Endothelial cell of umbilical vein (primary cell): ENCODE data around the gene EIF2D. TPM values are rescaled to one million over a fixed set of nuclear protein-coding genes. Genes with fewer than 3 reads are reported as not detected.

Source experiments
- BruUV-seq: library from RNA; stranded (reverse); fragments of 400-500 nt; replicated peaks from 2 replicates; lab custom pipeline; 2021; lab: Mats Ljungman, UMichigan
- CTCF ChIA-PET: fragments of 300-600, 350-600 bp; sonication (Branson Sonifier 250); formaldehyde crosslinking; loops from one replicate; lab custom pipeline; 2021; ENCODE audit warnings: antibody characterized with exemption, inconsistent platforms; lab: Charles Lee
- POLR2A ChIA-PET: fragments of 300-600, 350-600 bp; sonication (Branson Sonifier 250); formaldehyde crosslinking; loops from one replicate; lab custom pipeline; 2021; ENCODE audit warnings: antibody characterized with exemption, inconsistent platforms; lab: Charles Lee
- DNase-seq: peaks from one replicate; pipeline ENCODE4 v3.0.0-alpha.2; 2011; ENCODE audit warnings: low read depth, low spot score
- FAIRE-seq: peaks from 2 replicates; lab custom pipeline; 2011; peaks lifted over from hg19 to GRCh38; lab: Jason Lieb, UNC
- H2AFZ ChIP-seq: 2 replicates; pipeline ENCODE4 v1.6.0; 2012; ENCODE audit warnings: low read depth, low read length, control low read depth, inconsistent platforms
- H3K27ac ChIP-seq: 2 replicates; pipeline ENCODE4 v1.5.1; 2011; ENCODE audit warnings: low read depth, mild to moderate bottlenecking, control low read depth, low read length, moderate library complexity; ENCODE audit not compliant: insufficient read depth
- H3K27me3 ChIP-seq, 2 experiments: 2 replicates each; pipeline versions ENCODE4 v1.6.0 to v1.6.1; 2011; ENCODE audit warnings: low read length in 2 of 2, mixed read lengths in 1 of 2; ENCODE audit not compliant: control insufficient read depth in 2 of 2, insufficient read depth in 2 of 2
- H3K36me3 ChIP-seq, 2 experiments: 2 replicates in 1 of 2; 3 replicates in 1 of 2; pipeline ENCODE4 v1.5.1; 2011; ENCODE audit warnings: low read length in 2 of 2, mild to moderate bottlenecking in 1 of 2, moderate library complexity in 1 of 2; ENCODE audit not compliant: control insufficient read depth in 2 of 2, insufficient read depth in 2 of 2; ENCODE audit errors: extremely low read depth in 1 of 2
- H3K4me1 ChIP-seq: 3 replicates; pipeline ENCODE4 v1.5.1; 2011; ENCODE audit warnings: mild to moderate bottlenecking, low read length; ENCODE audit not compliant: control insufficient read depth, insufficient read depth; ENCODE audit errors: extremely low read depth
- H3K4me2 ChIP-seq: 2 replicates; pipeline ENCODE4 v1.6.1; 2011; ENCODE audit warnings: low read length, control low read depth, mixed read lengths; ENCODE audit not compliant: insufficient read depth
- H3K4me3 ChIP-seq, 3 experiments: fragments of 200-600 bp in 1 of 3; sonication (generic), shearing (Covaris generic) in 1 of 3; replicated peaks in 1 of 3; 2 replicates each; pipeline ENCODE4 v1.5.1; 2011 to 2016; ENCODE audit warnings: control low read depth in 3 of 3, low read length in 3 of 3, mild to moderate bottlenecking in 2 of 3, inconsistent platforms in 1 of 3, low read depth in 1 of 3, moderate library complexity in 1 of 3; ENCODE audit not compliant: insufficient read depth in 1 of 3
- H3K79me2 ChIP-seq: 2 replicates; pipeline ENCODE4 v1.6.0; 2012; ENCODE audit warnings: low read length, inconsistent platforms; ENCODE audit not compliant: control insufficient read depth, insufficient read depth
- H3K9ac ChIP-seq: replicated peaks from 2 replicates; pipeline ENCODE3; 2011; ENCODE audit warnings: low read length, control low read depth; ENCODE audit not compliant: insufficient read depth; ENCODE audit errors: extremely low read depth
- H3K9me1 ChIP-seq: replicated peaks from 3 replicates; pipeline ENCODE4 v1.6.0; 2011; ENCODE audit warnings: mild to moderate bottlenecking, low read length; ENCODE audit not compliant: control insufficient read depth, insufficient read depth; ENCODE audit errors: extremely low read depth
- H3K9me3 ChIP-seq: replicated peaks from 2 replicates; pipeline ENCODE4 v1.5.1; 2012; ENCODE audit warnings: low read length, inconsistent platforms; ENCODE audit not compliant: control insufficient read depth, insufficient read depth
- H4K20me1 ChIP-seq: replicated peaks from 2 replicates; pipeline ENCODE3; 2011; ENCODE audit warnings: mild to moderate bottlenecking, low read length; ENCODE audit not compliant: control insufficient read depth, insufficient read depth; ENCODE audit errors: extremely low read depth
- EZH2 ChIP-seq: IDR thresholded peaks from 2 replicates; pipeline ENCODE4 v1.6.1; 2012; ENCODE audit warnings: borderline replicate concordance, low read depth, mild to moderate bottlenecking, moderate library complexity, low read length, inconsistent platforms; ENCODE audit not compliant: severe bottlenecking
- FOS ChIP-seq: IDR thresholded peaks from 2 replicates; pipeline ENCODE4 v1.6.1; 2011; ENCODE audit warnings: mild to moderate bottlenecking, low read length, moderate library complexity, borderline replicate concordance; ENCODE audit not compliant: insufficient read depth
- GATA2 ChIP-seq: IDR thresholded peaks from 2 replicates; pipeline ENCODE4 v1.7.0; 2011; ENCODE audit warnings: low read depth, mild to moderate bottlenecking, moderate library complexity, mixed read lengths, low read length; ENCODE audit not compliant: insufficient read length, insufficient read depth
- JUN ChIP-seq: IDR thresholded peaks from 2 replicates; pipeline ENCODE4 v1.6.1; 2011; ENCODE audit warnings: borderline replicate concordance, low read depth; ENCODE audit not compliant: insufficient read length, insufficient read depth
- MYC ChIP-seq: IDR thresholded peaks from one replicate; pipeline ENCODE4 v1.6.1; 2011; ENCODE audit warnings: mild to moderate bottlenecking, low read depth, low read length
- POLR2A ChIP-seq: IDR thresholded peaks from 2 replicates; pipeline ENCODE4 v1.6.1; 2012; ENCODE audit warnings: low read depth, mild to moderate bottlenecking, control low read depth, low read length
- POLR2AphosphoS5 ChIP-seq: IDR thresholded peaks from 2 replicates; pipeline ENCODE4 v1.6.1; 2012; ENCODE audit warnings: low read depth, mild to moderate bottlenecking, control low read depth, low read length, moderate library complexity; ENCODE audit not compliant: insufficient read depth
- dilution Hi-C: fragments of 300-500 bp; cut with MboI; formaldehyde crosslinking; loops from one replicate; pipeline ENCODE4 v1.15.0; 2019; ENCODE audit warnings: low sequenced_read_pairs; ENCODE audit not compliant: extremely low pct_ligation_motif_present
- intact Hi-C: fragments of 100-400 bp; cut with micrococcal nuclease; formaldehyde crosslinking; loops from one replicate; pipeline ENCODE4 v1.10.0; 2022
- polyA plus RNA-seq, 4 experiments: library from polyadenylated mRNA; depleted of rRNA in 3 of 4; stranded (reverse) in 3 of 4; unstranded in 1 of 4; fragments of >200 nt; gene quantifications; 2 replicates each; pipeline versions ENCODE4 v1.2.1 to v1.2.3, GENCODE V29; 2011 to 2012; ENCODE audit warnings: missing spikeins in 1 of 4
- total RNA-seq: library from RNA; stranded (reverse); gene quantifications from 2 replicates; pipeline ENCODE4 v1.2.3, GENCODE V29; 2021
- TF ChIP-seq, protein P1 (sequence below): IDR thresholded peaks from 2 replicates; pipeline ENCODE4 v1.6.1; 2011; ENCODE audit not compliant: insufficient read depth, insufficient read length
- TF ChIP-seq, protein P2 (sequence below), 2 donors: IDR thresholded peaks; 1 replicate in 1 of 2; 2 replicates in 1 of 2; pipeline ENCODE4 v1.5.1; 2011; ENCODE audit warnings: low read length in 2 of 2, mild to moderate bottlenecking in 2 of 2, moderate library complexity in 2 of 2, control low read depth in 1 of 2, inconsistent platforms in 1 of 2, low read depth in 1 of 2; ENCODE audit not compliant: insufficient read depth in 1 of 2; ENCODE audit errors: extremely low read depth in 1 of 2

Gene EIF2D
- total and polyA plus RNA-seq, 2 donors (not counting 3 experiments of a cell fraction or from before 2014, with no cell fraction given): 48.0 to 54.1 TPM

DNA sequence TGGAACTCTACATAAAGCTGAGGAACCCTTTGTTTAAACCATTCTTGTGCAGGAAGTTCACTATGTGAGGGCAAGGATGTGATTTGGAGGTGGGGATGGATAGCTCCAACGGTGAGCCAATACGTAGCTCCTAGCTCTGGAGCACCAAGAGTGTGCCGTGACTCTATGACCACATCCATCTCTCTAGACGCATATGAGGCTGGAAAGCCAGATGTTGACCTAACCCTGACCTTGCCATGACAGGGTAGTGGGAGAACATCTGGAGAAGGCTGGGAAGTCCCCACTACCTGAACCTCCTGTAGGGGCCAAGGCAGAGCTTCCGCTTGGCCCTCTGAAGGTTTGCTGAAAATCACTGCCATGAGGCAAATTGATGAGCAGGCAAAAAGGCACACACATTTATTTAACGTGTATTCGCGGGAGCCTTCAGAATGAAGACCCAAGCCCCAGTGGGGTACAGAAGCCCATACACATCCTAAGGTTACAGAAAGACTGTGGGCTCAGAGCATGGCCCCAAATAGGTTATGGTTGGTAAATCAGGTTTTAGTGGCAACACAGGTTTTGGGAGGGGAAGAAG, 43.4 kb downstream of the EIF2D start:
- H4K20me1 ChIP-seq: no peaks in the 10 kb centered on the region
- no peak for FAIRE-seq
- ChIA-PET CTCF (interaction anchor here (1.0 to 4.6 kb wide), 3 partner anchors 15 to 99 kb away, joined by 3 to 24 read pairs (median 14); no protein-coding TSS in a partner anchor), POLR2A (no interaction called here)
- dilution Hi-C loops (no loop called here), intact Hi-C loops (no loop called here)
- H3K27ac ChIP-seq: no peak overlapping the region
- peaks cover 6 to 10% of the 10 kb centered on the region in 2 experiments for H3K27me3 ChIP-seq
- TF ChIP-seq POLR2AphosphoS5 (no peak), FOS (no peak), MYC (no peak), POLR2A (no peak), GATA2 (no peak), JUN (no peak), EZH2 (no peak)
- TF ChIP-seq, protein P1, sequence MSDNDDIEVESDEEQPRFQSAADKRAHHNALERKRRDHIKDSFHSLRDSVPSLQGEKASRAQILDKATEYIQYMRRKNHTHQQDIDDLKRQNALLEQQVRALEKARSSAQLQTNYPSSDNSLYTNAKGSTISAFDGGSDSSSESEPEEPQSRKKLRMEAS: no peak
- TF ChIP-seq, protein P2, sequence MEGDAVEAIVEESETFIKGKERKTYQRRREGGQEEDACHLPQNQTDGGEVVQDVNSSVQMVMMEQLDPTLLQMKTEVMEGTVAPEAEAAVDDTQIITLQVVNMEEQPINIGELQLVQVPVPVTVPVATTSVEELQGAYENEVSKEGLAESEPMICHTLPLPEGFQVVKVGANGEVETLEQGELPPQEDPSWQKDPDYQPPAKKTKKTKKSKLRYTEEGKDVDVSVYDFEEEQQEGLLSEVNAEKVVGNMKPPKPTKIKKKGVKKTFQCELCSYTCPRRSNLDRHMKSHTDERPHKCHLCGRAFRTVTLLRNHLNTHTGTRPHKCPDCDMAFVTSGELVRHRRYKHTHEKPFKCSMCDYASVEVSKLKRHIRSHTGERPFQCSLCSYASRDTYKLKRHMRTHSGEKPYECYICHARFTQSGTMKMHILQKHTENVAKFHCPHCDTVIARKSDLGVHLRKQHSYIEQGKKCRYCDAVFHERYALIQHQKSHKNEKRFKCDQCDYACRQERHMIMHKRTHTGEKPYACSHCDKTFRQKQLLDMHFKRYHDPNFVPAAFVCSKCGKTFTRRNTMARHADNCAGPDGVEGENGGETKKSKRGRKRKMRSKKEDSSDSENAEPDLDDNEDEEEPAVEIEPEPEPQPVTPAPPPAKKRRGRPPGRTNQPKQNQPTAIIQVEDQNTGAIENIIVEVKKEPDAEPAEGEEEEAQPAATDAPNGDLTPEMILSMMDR (IDR thresholded peaks at IDR 0.05; ENCODE audit: extremely low read depth in 1 of 2, insufficient read depth in 1 of 2, low read depth in 1 of 2, low read length in 2 of 2): no peak
- no peaks in the 10 kb centered on the region for H3K9me1 ChIP-seq
- DNase-seq: no peak
- no peaks in the 10 kb centered on the region for H3K79me2 ChIP-seq
- peaks cover 5% of the 10 kb centered on the region for H3K4me1 ChIP-seq
- H3K36me3 ChIP-seq: no peaks in the 10 kb centered on the region
- no peaks in the 10 kb centered on the region for H3K9me3 ChIP-seq
- no TSS peak for BruUV-seq
- no peak overlapping the region for H3K9ac ChIP-seq
- no peak overlapping the region for H3K4me3 ChIP-seq
- H3K4me2 ChIP-seq: no peak overlapping the region
- no peak overlapping the region for H2AFZ ChIP-seq
